ENCODE results near the gene PACSIN3. TPM values are rescaled to one million over a fixed set of nuclear protein-coding genes. Genes with fewer than 3 reads are reported as not detected.
A peak's percentile ranks its signal among the peaks of the same experiment; 100 is the strongest.

Gene PACSIN3
- total RNA-seq (2021) (32.0 and 50.9 TPM in 2 replicates), Bru-seq, nascent RNA (percentile 52 among the genes with signal in this experiment), BruChase-seq, experiment 1, labeled RNA remaining after a 2-hour chase (percentile 60 among the genes with signal in this experiment), BruChase-seq, experiment 2, labeled RNA remaining after a 6-hour chase (percentile 60 among the genes with signal in this experiment)
- long read RNA-seq, transcript PACSIN3-201 (11 exons, 1,843 nt), result major isoform, 49 of 69 reads
- long read RNA-seq, partial matches to known transcripts, result 2 of 69 reads
- long read RNA-seq, other reads (novel, unspliced or antisense), result 18 of 69 reads

DNA sequence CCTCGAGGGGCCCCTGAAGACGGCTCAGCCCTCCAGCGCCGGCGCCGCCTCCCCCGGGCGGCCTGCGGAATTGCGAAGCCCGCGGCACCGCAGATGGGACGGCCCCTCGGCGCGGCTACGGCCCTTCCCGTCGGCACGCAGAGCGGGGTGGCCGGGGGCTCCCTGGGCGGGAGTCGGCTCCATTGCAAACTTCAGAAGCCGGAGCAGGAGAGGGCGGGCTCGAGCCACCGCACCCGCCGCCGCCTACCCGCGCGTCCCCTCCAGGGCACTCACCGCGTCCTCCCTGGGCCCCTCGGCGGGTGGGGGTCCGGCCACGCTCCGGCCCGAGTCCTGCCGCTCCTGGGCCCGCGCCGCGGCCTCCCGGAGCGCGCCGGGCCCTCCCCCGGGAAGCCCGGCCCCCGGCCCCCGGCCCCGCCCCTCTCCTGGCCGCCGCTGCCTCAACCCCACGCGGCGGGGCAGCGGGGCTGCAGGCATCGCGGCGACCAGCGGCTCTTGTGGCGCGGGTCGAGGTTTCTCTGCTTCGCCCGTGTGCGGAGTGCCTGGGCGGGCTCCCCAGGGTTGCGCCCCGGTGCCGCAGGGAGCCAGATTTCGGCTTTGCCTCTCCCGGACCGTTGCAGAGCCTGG is at the start of gene PACSIN3:
PACSIN3 (minus strand) TSS at position 359 of the 624 bp plus-strand sequence. CDS start 3,707 bp downstream, outside the sequence.
- ChIA-PET CTCF (interaction anchor here (1.0 to 2.0 kb wide), 3 partner anchors 28 to 169 kb away, joined by 3 to 4 read pairs (median 3); partner anchors contain the start of gene DDB2), POLR2A (ENCODE audit: low non-redundant PET) (no interaction called here)
- BruUV-seq (replicated peaks), result no TSS peak
- intact Hi-C loops (cut with micrococcal nuclease; ENCODE audit: unreplicated experiment), result loop anchor here (2.0 kb wide), 1 partner anchor 29 kb away; the partner anchor contains the start of gene DDB2
- no peaks in the 10 kb centered on the region for H3K27me3 ChIP-seq (replicated peaks; ENCODE audit: insufficient read depth, low read depth, low read length, poor library complexity)
- DNase-seq (ENCODE audit: low spot score), result peak; percentile 78
- peaks cover 24% of the 10 kb centered on the region for H3K4me1 ChIP-seq (ENCODE audit: insufficient read depth, low read length, poor library complexity, severe bottlenecking)
- TF ChIP-seq EZH2 (IDR thresholded peaks at IDR 0.05; ENCODE audit: borderline replicate concordance, low read depth, low read length, poor library complexity, severe bottlenecking), result no peak
- TF ChIP-seq, protein P1, sequence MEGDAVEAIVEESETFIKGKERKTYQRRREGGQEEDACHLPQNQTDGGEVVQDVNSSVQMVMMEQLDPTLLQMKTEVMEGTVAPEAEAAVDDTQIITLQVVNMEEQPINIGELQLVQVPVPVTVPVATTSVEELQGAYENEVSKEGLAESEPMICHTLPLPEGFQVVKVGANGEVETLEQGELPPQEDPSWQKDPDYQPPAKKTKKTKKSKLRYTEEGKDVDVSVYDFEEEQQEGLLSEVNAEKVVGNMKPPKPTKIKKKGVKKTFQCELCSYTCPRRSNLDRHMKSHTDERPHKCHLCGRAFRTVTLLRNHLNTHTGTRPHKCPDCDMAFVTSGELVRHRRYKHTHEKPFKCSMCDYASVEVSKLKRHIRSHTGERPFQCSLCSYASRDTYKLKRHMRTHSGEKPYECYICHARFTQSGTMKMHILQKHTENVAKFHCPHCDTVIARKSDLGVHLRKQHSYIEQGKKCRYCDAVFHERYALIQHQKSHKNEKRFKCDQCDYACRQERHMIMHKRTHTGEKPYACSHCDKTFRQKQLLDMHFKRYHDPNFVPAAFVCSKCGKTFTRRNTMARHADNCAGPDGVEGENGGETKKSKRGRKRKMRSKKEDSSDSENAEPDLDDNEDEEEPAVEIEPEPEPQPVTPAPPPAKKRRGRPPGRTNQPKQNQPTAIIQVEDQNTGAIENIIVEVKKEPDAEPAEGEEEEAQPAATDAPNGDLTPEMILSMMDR (conservative IDR thresholded peaks at IDR 0.05; ENCODE audit: low read depth, low read length), result 0 out of 2 replicates have a peak, but pooled peaks have one; percentile 15
- H3K9me3 ChIP-seq (ENCODE audit: low read depth, low read length, poor library complexity, severe bottlenecking), result no peaks in the 10 kb centered on the region
- H3K27ac ChIP-seq (ENCODE audit: low read depth, low read length, poor library complexity, severe bottlenecking), result peak within 1 kb of the TSS; percentile 41
- H3K4me3 ChIP-seq (ENCODE audit: low read depth, low read length, poor library complexity, severe bottlenecking), result peak within 1 kb of the TSS; percentile 58
- no peaks in the 10 kb centered on the region for H3K36me3 ChIP-seq (ENCODE audit: insufficient read depth, low read length, poor library complexity, severe bottlenecking)

DNA sequence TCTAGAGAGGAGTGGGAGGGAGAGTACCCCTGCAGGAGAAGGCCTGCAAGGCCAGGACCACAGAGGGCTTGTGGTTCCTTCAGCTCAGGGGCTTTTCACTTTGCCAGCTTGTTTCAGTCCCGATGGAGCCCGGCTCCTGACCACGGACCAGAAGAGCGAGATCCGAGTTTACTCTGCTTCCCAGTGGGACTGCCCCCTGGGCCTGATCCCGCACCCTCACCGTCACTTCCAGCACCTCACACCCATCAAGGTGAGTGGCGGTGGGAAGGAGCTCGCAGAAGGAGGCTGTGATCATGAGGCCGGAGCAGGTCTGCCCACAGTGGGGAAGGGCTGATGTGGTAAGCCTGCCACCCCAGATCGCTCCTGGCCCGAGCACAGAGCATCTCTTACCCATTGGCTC is 48.9 kb upstream of the PACSIN3 start:
- H3K4me3 ChIP-seq (ENCODE audit: low read depth, low read length, poor library complexity, severe bottlenecking), result no peak overlapping the region
- peaks cover 36% of the 10 kb centered on the region for H3K36me3 ChIP-seq (ENCODE audit: insufficient read depth, low read length, poor library complexity, severe bottlenecking)
- no peak for DNase-seq (ENCODE audit: low spot score)
- H3K27ac ChIP-seq (ENCODE audit: low read depth, low read length, poor library complexity, severe bottlenecking), result no peak overlapping the region
- intact Hi-C loops (cut with micrococcal nuclease; ENCODE audit: unreplicated experiment), result no loop called here
- no peak for TF ChIP-seq EZH2 (IDR thresholded peaks at IDR 0.05; ENCODE audit: borderline replicate concordance, low read depth, low read length, poor library complexity, severe bottlenecking)
- TF ChIP-seq, protein P1 (conservative IDR thresholded peaks at IDR 0.05; ENCODE audit: low read depth, low read length), result no peak
- no peaks in the 10 kb centered on the region for H3K9me3 ChIP-seq (ENCODE audit: low read depth, low read length, poor library complexity, severe bottlenecking)
- H3K4me1 ChIP-seq (ENCODE audit: insufficient read depth, low read length, poor library complexity, severe bottlenecking), result peaks cover 14% of the 10 kb centered on the region
- ChIA-PET CTCF (interaction anchor here (0.6 to 1.9 kb wide), 3 partner anchors 25 to 120 kb away, joined by 3 to 8 read pairs (median 5); no protein-coding TSS in a partner anchor), POLR2A (ENCODE audit: low non-redundant PET) (no interaction called here)
- no TSS peak for BruUV-seq (replicated peaks)
- H3K27me3 ChIP-seq (replicated peaks; ENCODE audit: insufficient read depth, low read depth, low read length, poor library complexity), result no peaks in the 10 kb centered on the region

DNA sequence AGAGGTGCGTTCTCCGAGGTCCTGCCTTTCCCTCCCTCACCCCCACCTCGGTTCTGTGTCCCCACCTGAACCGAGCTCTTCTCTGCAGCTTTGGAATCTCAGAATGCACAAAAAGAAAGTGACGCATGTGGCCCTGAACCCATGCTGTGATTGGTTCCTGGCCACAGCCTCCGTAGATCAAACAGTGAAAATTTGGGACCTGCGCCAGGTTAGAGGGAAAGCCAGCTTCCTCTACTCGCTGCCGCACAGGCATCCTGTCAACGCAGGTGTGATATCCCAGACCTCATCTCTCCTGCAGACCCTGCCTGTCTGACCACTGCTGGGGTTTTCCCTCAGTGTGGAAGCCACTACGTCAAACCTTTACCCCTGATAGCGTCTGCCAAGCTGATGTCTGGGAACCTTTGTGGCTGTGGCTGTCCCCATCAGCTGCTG is 48.5 kb upstream of the PACSIN3 start:
- Histone ChIP-seq H3K36me3 (ENCODE audit: insufficient read depth, low read length, poor library complexity, severe bottlenecking) (peaks cover 33% of the 10 kb centered on the region), H3K9me3 (ENCODE audit: low read depth, low read length, poor library complexity, severe bottlenecking) (no peaks in the 10 kb centered on the region), H3K27ac (ENCODE audit: low read depth, low read length, poor library complexity, severe bottlenecking) (no peak overlapping the region), H3K27me3 (replicated peaks; ENCODE audit: insufficient read depth, low read depth, low read length, poor library complexity) (no peaks in the 10 kb centered on the region), H3K4me3 (ENCODE audit: low read depth, low read length, poor library complexity, severe bottlenecking) (no peak overlapping the region), H3K4me1 (ENCODE audit: insufficient read depth, low read length, poor library complexity, severe bottlenecking) (peaks cover 14% of the 10 kb centered on the region)
- no peak for DNase-seq (ENCODE audit: low spot score)
- intact Hi-C loops (cut with micrococcal nuclease; ENCODE audit: unreplicated experiment), result no loop called here
- CTCF ChIA-PET, result interaction anchor here (1.0 to 1.9 kb wide), 3 partner anchors 25 to 121 kb away, joined by 3 to 8 read pairs (median 7); no protein-coding TSS in a partner anchor
- POLR2A ChIA-PET (ENCODE audit: low non-redundant PET), result no interaction called here
- no TSS peak for BruUV-seq (replicated peaks)
- TF ChIP-seq, protein P1 (conservative IDR thresholded peaks at IDR 0.05; ENCODE audit: low read depth, low read length), result no peak
- TF ChIP-seq EZH2 (IDR thresholded peaks at IDR 0.05; ENCODE audit: borderline replicate concordance, low read depth, low read length, poor library complexity, severe bottlenecking), result no peak

Measured in A673 (cell line).